HCT116 (cell line): ENCODE measurements around the gene GFM1.

Experiments used
- ELF1 ChIP-seq: IDR thresholded peaks from 2 replicates; pipeline ENCODE4 v1.6.1; 2012; ENCODE audit warnings: low read depth, borderline replicate concordance
- EZH2 ChIP-seq: fragments of 200-600 bp; sonication (generic); IDR thresholded peaks from 2 replicates; pipeline ENCODE4 v1.6.1; 2017; ENCODE audit warnings: antibody characterized with exemption, mixed run types
- POLR2A ChIP-seq: IDR thresholded peaks from 2 replicates; pipeline ENCODE4 v1.7.0; 2011; ENCODE audit warnings: borderline replicate concordance; ENCODE audit not compliant: insufficient read depth, insufficient read length; ENCODE audit errors: extremely low read depth
- RAD21 ChIP-seq: IDR thresholded peaks from 2 replicates; pipeline ENCODE4 v1.6.1; 2012; ENCODE audit warnings: low read depth, mild to moderate bottlenecking
- SIN3A ChIP-seq: IDR thresholded peaks from 2 replicates; pipeline ENCODE4 v1.6.1; 2012; ENCODE audit warnings: low read depth
- TF ChIP-seq, protein P1 (sequence below), 3 experiments: fragments of 200-600 bp in 1 of 3; sonication (generic) in 1 of 3; IDR thresholded peaks in 2 of 3; conservative IDR thresholded peaks in 1 of 3; 2 replicates each; pipeline ENCODE4 v1.5.1; 2012 to 2017; ENCODE audit warnings: low read depth in 2 of 3, low read length in 2 of 3, antibody characterized with exemption in 1 of 3, borderline replicate concordance in 1 of 3, control low read depth in 1 of 3, mild to moderate bottlenecking in 1 of 3, mixed read lengths in 1 of 3, mixed run types in 1 of 3, moderate library complexity in 1 of 3; ENCODE audit not compliant: insufficient read depth in 1 of 3

- TF ChIP-seq, protein P1, sequence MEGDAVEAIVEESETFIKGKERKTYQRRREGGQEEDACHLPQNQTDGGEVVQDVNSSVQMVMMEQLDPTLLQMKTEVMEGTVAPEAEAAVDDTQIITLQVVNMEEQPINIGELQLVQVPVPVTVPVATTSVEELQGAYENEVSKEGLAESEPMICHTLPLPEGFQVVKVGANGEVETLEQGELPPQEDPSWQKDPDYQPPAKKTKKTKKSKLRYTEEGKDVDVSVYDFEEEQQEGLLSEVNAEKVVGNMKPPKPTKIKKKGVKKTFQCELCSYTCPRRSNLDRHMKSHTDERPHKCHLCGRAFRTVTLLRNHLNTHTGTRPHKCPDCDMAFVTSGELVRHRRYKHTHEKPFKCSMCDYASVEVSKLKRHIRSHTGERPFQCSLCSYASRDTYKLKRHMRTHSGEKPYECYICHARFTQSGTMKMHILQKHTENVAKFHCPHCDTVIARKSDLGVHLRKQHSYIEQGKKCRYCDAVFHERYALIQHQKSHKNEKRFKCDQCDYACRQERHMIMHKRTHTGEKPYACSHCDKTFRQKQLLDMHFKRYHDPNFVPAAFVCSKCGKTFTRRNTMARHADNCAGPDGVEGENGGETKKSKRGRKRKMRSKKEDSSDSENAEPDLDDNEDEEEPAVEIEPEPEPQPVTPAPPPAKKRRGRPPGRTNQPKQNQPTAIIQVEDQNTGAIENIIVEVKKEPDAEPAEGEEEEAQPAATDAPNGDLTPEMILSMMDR (IDR thresholded peaks at IDR 0.05 in 2 of 3, conservative IDR thresholded peaks at IDR 0.05 in 1 of 3; ENCODE audit: borderline replicate concordance in 1 of 3, insufficient read depth in 1 of 3, low read depth in 2 of 3, low read length in 2 of 3) = peak; percentile 46 to 73 (median 71); a peak in 5 of 6 replicates
- TF ChIP-seq EZH2 = no peak
- TF ChIP-seq RAD21 = peak; percentile 48
- no peak for TF ChIP-seq POLR2A
- no peak for TF ChIP-seq SIN3A
- TF ChIP-seq ELF1 = no peak
Measured at GRCh38 chr3:158659454-158660237, 15.3 kb downstream of the GFM1 start.
